ENCODE measurements around the gene KRIT1. TPM values are rescaled to one million over a fixed set of nuclear protein-coding genes. Genes with fewer than 3 reads are reported as not detected.

KRIT1 gene
- total RNA-seq, 1 donor from 2014 or later: 43.5 TPM

GRCh38 chr7:92228100-92228499 is 17.6 kb downstream of the KRIT1 start:
- no peaks in the 10 kb centered on the region for H3K27me3 Mint-ChIP-seq
- H3K9me3 Mint-ChIP-seq: no peaks in the 10 kb centered on the region
- H3K27ac Mint-ChIP-seq: no peak overlapping the region
- no peaks in the 10 kb centered on the region for H3K4me1 Mint-ChIP-seq (ENCODE audit: unreplicated experiment)
- DNase-seq (ENCODE audit: extremely low spot score, unreplicated experiment): no peak
- peaks cover 40% of the 10 kb centered on the region for H3K36me3 Mint-ChIP-seq
- no peak overlapping the region for H3K4me3 Mint-ChIP-seq
- TF ChIP-seq, protein P1, sequence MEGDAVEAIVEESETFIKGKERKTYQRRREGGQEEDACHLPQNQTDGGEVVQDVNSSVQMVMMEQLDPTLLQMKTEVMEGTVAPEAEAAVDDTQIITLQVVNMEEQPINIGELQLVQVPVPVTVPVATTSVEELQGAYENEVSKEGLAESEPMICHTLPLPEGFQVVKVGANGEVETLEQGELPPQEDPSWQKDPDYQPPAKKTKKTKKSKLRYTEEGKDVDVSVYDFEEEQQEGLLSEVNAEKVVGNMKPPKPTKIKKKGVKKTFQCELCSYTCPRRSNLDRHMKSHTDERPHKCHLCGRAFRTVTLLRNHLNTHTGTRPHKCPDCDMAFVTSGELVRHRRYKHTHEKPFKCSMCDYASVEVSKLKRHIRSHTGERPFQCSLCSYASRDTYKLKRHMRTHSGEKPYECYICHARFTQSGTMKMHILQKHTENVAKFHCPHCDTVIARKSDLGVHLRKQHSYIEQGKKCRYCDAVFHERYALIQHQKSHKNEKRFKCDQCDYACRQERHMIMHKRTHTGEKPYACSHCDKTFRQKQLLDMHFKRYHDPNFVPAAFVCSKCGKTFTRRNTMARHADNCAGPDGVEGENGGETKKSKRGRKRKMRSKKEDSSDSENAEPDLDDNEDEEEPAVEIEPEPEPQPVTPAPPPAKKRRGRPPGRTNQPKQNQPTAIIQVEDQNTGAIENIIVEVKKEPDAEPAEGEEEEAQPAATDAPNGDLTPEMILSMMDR (conservative IDR thresholded peaks at IDR 0.05): no peak

DNA sequence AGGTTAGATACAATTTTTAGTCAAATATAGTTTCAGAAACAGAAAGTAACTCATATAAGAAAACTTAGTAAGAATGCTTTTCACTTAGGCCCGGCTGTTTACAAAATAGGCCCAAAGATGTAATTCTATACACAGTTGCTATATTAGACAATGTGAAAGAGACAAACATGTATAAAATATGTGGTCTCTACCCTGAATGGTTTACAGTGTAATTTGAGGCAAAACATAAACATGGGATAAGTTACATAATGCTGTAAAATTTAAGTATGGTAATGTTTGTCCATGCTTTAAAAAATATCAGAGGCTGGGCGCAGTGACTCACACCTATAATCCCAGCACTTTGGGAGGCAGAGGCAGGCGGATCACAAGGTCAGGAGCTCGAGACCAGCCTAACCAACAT is 18.7 kb downstream of the KRIT1 start:
- no peaks in the 10 kb centered on the region for H3K9me3 Mint-ChIP-seq

GRCh38 chr7:92221766-92222165 is 23.9 kb downstream of the KRIT1 start:
- Mint-ChIP-seq H3K9me3 (no peaks in the 10 kb centered on the region), H3K27me3 (no peaks in the 10 kb centered on the region), H3K4me1 (ENCODE audit: unreplicated experiment) (no peaks in the 10 kb centered on the region), H3K27ac (peak overlapping the region; percentile 30), H3K36me3 (peaks cover 39% of the 10 kb centered on the region), H3K4me3 (no peak overlapping the region)
- TF ChIP-seq, protein P1 (conservative IDR thresholded peaks at IDR 0.05): no peak
- no peak for DNase-seq (ENCODE audit: extremely low spot score, unreplicated experiment)

More for the DNA sequence above, 18.7 kb downstream of the KRIT1 start:
- Mint-ChIP-seq H3K27ac (no peak overlapping the region), H3K27me3 (no peaks in the 10 kb centered on the region), H3K36me3 (peaks cover 40% of the 10 kb centered on the region), H3K4me1 (ENCODE audit: unreplicated experiment) (no peaks in the 10 kb centered on the region), H3K4me3 (no peak overlapping the region)
- no peak for DNase-seq (ENCODE audit: extremely low spot score, unreplicated experiment)
- TF ChIP-seq, protein P1 (conservative IDR thresholded peaks at IDR 0.05): no peak

DNA sequence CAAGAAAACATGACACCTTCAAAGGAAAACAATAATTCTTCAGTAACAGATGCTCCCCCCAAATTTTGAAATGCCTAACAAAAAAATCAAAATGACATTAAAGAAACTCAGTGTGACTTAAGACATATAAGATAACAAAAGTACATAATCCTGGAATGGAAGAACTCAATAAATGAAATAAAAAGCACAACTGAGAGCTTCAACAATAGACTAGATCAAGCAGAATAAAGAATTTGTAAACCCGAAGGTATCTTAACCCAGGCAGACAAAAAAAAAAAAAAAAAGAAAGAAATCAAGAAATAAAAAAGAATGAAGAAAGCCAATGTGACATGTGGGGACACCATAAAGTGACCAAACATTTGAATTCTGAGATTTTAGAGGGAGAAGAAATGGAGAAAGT is 39.0 kb downstream of the KRIT1 start:
- Mint-ChIP-seq H3K9me3 (no peaks in the 10 kb centered on the region), H3K4me1 (ENCODE audit: unreplicated experiment) (no peaks in the 10 kb centered on the region), H3K27me3 (no peaks in the 10 kb centered on the region), H3K27ac (no peak overlapping the region), H3K4me3 (no peak overlapping the region), H3K36me3 (peaks cover 43% of the 10 kb centered on the region)
- TF ChIP-seq, protein P1 (conservative IDR thresholded peaks at IDR 0.05): no peak
- no peak for DNase-seq (ENCODE audit: extremely low spot score, unreplicated experiment)

DNA sequence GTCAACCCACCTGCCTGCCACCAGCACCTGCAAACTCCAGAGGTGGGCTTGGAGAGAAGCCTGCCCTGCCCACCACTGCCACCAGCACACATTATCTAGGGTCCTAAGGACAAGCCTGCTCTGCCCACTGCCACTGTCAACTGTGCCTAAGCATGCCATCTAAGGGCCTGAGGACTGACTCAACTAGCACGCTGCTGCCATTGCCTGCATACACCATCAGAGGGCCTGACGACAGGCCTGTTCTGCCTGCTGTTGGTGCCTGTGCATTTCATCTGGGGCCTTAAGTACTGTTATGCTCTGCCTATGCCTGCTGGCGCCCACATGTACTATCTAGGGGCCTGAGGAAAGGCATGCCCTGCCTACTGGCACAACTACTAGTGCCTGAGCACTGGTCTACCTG is 39.7 kb downstream of the KRIT1 start:
- Mint-ChIP-seq H3K27me3 (no peaks in the 10 kb centered on the region), H3K4me3 (no peak overlapping the region), H3K27ac (no peak overlapping the region), H3K4me1 (ENCODE audit: unreplicated experiment) (no peaks in the 10 kb centered on the region), H3K9me3 (no peaks in the 10 kb centered on the region), H3K36me3 (peaks cover 41% of the 10 kb centered on the region)
- no peak for DNase-seq (ENCODE audit: extremely low spot score, unreplicated experiment)
- TF ChIP-seq, protein P1 (conservative IDR thresholded peaks at IDR 0.05): no peak

GRCh38 chr7:92200791-92201190 is 44.9 kb downstream of the KRIT1 start:
- TF ChIP-seq, protein P1 (conservative IDR thresholded peaks at IDR 0.05): no peak
- H3K4me1 Mint-ChIP-seq (ENCODE audit: unreplicated experiment): no peaks in the 10 kb centered on the region
- no peak overlapping the region for H3K4me3 Mint-ChIP-seq
- H3K9me3 Mint-ChIP-seq: no peaks in the 10 kb centered on the region
- no peak overlapping the region for H3K27ac Mint-ChIP-seq
- no peak for DNase-seq (ENCODE audit: extremely low spot score, unreplicated experiment)
- no peaks in the 10 kb centered on the region for H3K27me3 Mint-ChIP-seq
- H3K36me3 Mint-ChIP-seq: peaks cover 24% of the 10 kb centered on the region
